Activated CD4-positive, alpha-beta T cell treated with anti-CD3 and anti-CD28 coated beads, Interleukin-2, amount 10 ng/mL, durations not matched to agents 24 days and 14 days (primary cell): ENCODE results near the gene ITGB6. TPM values are rescaled to one million over a fixed set of nuclear protein-coding genes. Genes with fewer than 3 reads are reported as not detected.

Source experiments
- DNase-seq: peaks from one replicate; pipeline ENCODE4 v3.0.0; 2022
- H3K27ac Mint-ChIP-seq: one replicate; pipeline ENCODE4 v1.8.0; 2022; ENCODE audit warnings: mild to moderate bottlenecking, mixed read lengths
- H3K27me3 Mint-ChIP-seq: one replicate; pipeline ENCODE4 v1.8.0; 2022; ENCODE audit warnings: mixed read lengths
- H3K36me3 Mint-ChIP-seq: one replicate; pipeline ENCODE4 v1.8.0; 2022; ENCODE audit warnings: low read depth, mild to moderate bottlenecking, mixed read lengths
- H3K4me1 Mint-ChIP-seq: one replicate; pipeline ENCODE4 v1.8.0; 2021; ENCODE audit warnings: mixed read lengths
- H3K4me3 Mint-ChIP-seq: one replicate; pipeline ENCODE4 v1.8.0; 2022; ENCODE audit warnings: mild to moderate bottlenecking, moderate library complexity, mixed read lengths
- H3K9me3 Mint-ChIP-seq: one replicate; pipeline ENCODE4 v1.8.0; 2021; ENCODE audit warnings: mixed read lengths
- intact Hi-C: fragments of 100-400 bp; cut with micrococcal nuclease; formaldehyde crosslinking; loops from one replicate; pipeline ENCODE4 v1.15.1; 2023
- total RNA-seq: library from RNA; stranded (reverse); gene quantifications from 2 replicates; pipeline ENCODE4 v1.2.3, GENCODE V29; 2022

The ITGB6 gene, protein sequence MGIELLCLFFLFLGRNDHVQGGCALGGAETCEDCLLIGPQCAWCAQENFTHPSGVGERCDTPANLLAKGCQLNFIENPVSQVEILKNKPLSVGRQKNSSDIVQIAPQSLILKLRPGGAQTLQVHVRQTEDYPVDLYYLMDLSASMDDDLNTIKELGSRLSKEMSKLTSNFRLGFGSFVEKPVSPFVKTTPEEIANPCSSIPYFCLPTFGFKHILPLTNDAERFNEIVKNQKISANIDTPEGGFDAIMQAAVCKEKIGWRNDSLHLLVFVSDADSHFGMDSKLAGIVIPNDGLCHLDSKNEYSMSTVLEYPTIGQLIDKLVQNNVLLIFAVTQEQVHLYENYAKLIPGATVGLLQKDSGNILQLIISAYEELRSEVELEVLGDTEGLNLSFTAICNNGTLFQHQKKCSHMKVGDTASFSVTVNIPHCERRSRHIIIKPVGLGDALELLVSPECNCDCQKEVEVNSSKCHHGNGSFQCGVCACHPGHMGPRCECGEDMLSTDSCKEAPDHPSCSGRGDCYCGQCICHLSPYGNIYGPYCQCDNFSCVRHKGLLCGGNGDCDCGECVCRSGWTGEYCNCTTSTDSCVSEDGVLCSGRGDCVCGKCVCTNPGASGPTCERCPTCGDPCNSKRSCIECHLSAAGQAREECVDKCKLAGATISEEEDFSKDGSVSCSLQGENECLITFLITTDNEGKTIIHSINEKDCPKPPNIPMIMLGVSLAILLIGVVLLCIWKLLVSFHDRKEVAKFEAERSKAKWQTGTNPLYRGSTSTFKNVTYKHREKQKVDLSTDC
- total RNA-seq, result not detected in 2 replicates

DNA sequence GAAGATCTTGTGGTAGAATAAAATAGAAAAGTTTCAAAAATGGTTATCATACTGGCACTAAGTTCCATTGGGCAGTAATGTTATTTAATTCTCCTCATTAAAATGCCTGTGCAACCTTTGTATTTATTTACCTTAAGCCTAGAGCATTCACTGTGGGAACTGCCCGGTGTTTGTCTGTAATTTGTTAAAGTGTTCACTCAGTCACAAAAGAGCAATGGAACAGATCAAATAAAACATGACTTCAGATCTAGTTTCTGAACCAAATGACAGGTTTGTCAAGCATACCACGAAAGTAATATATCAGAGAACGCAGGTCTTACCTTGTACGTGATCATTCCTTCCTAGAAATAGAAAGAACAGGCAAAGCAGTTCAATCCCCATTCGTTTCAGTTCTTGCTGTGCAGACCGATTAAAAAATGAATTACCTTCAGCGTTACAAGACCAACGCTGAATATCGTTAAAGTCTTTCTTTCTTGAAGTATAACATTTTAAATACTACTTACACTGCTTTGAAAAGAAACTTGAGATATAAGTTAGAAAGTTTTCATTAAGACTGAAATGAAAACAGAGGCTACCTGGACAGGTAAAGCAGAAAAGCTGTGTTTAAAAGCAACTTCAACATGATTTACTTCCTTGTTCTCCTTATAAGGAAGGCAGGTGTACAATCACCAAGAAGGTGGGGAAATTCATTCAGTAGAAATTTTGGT, at the start of gene ITGB6:
ITGB6 (minus strand) TSS at position 590 of the 707 bp plus-strand sequence; CDS start at position 381, 209 bp downstream.
- peaks cover 10% of the 10 kb centered on the region for H3K27me3 Mint-ChIP-seq
- no peak within 1 kb of the TSS for H3K4me3 Mint-ChIP-seq
- no peak for DNase-seq
- no peaks in the 10 kb centered on the region for H3K36me3 Mint-ChIP-seq
- intact Hi-C loops, result no loop called here
- H3K4me1 Mint-ChIP-seq, result peaks cover 6% of the 10 kb centered on the region
- H3K9me3 Mint-ChIP-seq, result no peaks in the 10 kb centered on the region
- H3K27ac Mint-ChIP-seq, result no peak within 1 kb of the TSS

DNA sequence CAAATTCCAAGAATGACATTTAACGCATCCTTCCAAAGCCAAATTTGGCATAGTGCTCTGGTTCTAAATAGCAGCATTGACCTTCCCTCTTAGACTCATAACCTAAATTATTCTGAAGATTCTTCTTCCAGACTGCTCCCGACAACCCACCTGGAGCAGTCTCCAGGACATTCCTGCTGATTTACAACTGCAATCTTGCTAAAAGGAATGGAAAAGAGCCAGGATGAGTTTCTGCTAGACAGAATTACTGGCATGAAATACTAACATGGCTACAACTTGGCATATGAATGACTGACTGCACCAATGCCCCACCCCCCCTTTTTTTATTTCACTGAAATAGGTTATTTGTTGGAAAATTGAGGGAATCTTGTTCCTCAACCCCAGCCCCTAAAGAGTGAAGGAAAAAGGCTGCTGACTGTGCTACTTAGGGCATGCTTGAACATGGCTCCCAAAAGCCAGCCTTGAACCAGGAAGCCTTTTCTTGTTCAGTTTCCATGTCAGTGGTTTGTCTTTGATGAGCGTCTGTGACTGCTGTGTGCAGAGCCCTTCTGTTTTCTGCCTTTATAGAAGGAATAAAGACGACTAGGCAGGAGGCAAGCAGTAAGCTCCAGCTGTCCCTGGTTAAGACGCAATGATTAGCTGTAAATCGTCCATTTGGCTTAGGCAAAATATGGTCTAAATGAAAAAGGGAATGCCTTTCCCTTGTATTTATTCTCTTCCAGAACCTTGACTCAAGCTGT, 47.4 kb upstream of the ITGB6 start:
- Mint-ChIP-seq H3K27me3 (peaks cover 2% of the 10 kb centered on the region), H3K36me3 (no peaks in the 10 kb centered on the region), H3K4me1 (no peaks in the 10 kb centered on the region), H3K4me3 (no peak overlapping the region), H3K27ac (no peak overlapping the region), H3K9me3 (no peaks in the 10 kb centered on the region)
- no peak for DNase-seq
- intact Hi-C loops, result no loop called here

DNA sequence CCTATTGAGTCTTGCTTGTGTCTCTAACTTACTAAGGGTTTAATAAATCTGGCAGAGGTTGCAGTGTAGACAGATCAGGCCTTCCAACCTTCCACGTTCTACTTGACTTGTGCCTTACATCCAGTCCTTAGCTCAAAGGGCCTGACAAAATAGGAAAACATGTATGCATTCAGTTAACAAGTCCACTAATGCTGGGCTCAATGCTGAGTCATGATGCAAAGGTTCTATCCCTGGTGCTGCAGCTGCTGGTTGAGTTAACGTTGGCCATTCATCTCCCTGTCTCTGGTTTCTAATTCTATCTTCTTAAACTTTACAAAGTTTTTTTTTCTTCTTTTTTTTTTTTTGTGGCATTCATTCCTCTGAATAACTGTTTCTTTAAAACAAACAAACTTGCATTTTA, 46.3 kb upstream of the ITGB6 start:
- DNase-seq, result no peak
- H3K36me3 Mint-ChIP-seq, result no peaks in the 10 kb centered on the region
- no peaks in the 10 kb centered on the region for H3K27me3 Mint-ChIP-seq
- no peak overlapping the region for H3K4me3 Mint-ChIP-seq
- no peak overlapping the region for H3K27ac Mint-ChIP-seq
- intact Hi-C loops, result no loop called here
- H3K4me1 Mint-ChIP-seq, result no peaks in the 10 kb centered on the region
- no peaks in the 10 kb centered on the region for H3K9me3 Mint-ChIP-seq

DNA sequence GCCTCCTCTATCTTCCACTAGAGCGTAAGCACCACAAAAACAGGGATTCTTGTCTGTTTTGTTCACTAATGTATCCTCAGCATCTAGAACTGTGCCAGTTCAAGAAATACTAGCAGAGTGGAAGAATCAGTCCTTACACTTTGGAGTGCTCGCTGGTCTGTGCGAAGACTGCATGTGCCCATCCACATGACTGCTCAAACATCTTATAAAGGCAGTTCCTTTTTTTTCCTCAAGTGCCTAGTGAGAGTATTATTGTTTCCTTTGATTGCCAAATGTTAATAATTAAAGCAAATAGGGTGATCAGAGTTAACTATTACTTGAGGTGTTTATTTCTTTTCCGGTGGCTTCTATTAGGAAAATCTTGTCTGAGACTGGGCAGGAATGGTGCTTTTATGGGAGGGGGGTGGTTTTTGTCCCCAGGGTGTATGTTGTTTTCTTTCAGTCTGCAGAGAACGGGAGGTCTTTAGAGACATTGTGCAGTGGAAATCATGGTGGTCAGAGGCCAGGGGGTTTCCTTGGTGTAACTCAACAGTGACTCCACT, 45.6 kb upstream of the ITGB6 start:
- no peak for DNase-seq
- Mint-ChIP-seq H3K4me3 (no peak overlapping the region), H3K27ac (no peak overlapping the region), H3K9me3 (no peaks in the 10 kb centered on the region), H3K27me3 (no peaks in the 10 kb centered on the region), H3K36me3 (no peaks in the 10 kb centered on the region), H3K4me1 (no peaks in the 10 kb centered on the region)
- intact Hi-C loops, result no loop called here

DNA sequence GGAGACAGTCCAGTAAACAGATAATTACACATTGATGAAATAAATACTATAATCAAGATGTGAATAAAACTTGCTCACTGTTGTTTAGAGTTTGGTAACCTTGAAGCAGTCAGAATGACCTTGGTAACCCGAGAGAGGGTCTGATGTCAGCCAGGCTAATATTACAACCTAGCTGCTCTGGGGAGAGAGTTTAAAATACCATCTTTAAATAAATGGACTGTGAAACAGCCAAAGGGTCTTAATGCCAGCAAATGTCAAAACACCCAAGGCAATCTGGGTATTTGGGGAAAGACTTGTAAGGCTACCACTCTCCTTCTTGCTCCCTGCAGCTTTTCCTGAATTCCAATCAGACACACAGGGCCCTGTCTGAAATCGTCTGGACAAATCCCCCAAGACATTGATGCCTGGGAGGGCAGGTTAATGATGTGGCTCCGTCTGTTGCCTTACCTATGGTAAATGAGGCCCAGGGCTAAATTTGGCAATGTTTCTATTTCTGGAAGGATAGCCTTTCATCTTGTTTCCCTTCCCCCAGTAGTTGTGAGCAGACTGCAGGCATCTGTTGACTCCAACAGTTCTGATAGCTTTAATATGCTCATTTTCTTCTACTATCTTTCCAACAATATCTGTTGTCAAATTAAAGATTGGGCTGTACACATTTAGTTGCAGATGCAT, 43.0 kb upstream of the ITGB6 start:
- H3K4me3 Mint-ChIP-seq, result no peak overlapping the region
- DNase-seq, result no peak
- H3K36me3 Mint-ChIP-seq, result no peaks in the 10 kb centered on the region
- peaks cover 4% of the 10 kb centered on the region for H3K27me3 Mint-ChIP-seq
- no peak overlapping the region for H3K27ac Mint-ChIP-seq
- intact Hi-C loops, result no loop called here
- H3K9me3 Mint-ChIP-seq, result no peaks in the 10 kb centered on the region
- no peaks in the 10 kb centered on the region for H3K4me1 Mint-ChIP-seq

DNA sequence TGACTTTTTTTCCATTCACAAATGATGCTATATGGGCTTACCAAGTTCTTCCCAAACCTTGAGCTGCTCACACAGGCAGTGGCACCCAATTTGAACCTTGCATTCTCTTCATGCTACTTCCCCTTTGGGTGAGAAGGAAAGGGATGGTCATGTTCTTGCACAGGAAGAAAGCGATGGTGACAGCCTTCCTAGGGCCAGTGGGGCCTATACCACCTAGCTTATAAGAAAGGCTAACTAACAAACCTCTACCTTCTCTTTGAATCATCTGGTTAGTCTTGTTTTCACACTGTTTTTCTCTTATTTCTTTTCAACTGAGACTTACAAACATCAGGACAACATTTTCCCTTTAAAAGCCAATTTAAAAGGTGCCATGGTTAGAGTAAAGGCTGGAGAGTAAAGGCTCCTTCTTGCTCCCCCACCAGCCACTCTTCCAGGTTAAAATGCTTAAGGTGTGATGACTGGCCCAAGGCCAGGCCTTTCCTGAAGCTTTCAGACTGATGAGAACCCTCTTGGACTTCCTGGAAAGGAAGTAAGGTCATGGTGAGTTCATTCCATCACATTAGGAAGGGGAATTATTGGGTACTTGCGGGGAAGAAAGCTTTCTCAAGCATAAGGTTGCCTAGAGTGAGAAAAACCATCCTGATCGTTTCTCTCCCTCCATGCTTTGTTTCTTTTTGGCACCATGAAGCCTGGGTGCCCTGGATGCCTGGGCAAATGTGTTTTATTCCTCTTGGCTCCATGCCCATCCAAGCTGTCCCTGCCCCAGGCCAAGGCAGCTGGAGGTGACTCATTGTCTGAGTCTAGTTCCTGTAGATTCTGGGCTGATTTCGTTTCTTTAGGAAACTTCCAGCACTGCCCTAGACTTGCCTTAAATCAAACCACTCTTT, 41.4 kb upstream of the ITGB6 start:
- Mint-ChIP-seq H3K4me1 (no peaks in the 10 kb centered on the region), H3K36me3 (no peaks in the 10 kb centered on the region), H3K27me3 (peaks cover 12% of the 10 kb centered on the region), H3K4me3 (no peak overlapping the region), H3K9me3 (peaks cover 3% of the 10 kb centered on the region), H3K27ac (no peak overlapping the region)
- intact Hi-C loops, result no loop called here
- no peak for DNase-seq

DNA sequence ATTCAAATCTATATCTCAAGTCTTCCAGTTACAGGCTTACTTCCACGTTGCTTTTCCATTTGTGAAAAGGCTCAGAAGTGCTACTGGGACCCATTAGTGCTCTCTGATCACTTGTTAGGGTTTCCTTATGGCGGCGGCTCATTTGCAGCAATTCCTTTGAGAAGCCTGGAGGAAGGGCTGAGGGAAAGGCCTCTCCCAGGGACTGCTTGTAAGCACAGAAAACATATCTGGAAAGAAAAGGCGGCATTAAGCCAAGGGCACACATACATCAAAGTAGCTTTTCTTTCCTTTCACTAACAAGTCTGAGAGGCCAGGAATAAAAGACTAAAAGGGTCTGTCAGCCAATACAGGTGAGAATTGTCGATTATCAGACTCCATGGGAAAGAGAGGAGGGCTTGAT, 39.4 kb upstream of the ITGB6 start:
- no peaks in the 10 kb centered on the region for H3K36me3 Mint-ChIP-seq
- peaks cover 3% of the 10 kb centered on the region for H3K9me3 Mint-ChIP-seq
- no peak overlapping the region for H3K4me3 Mint-ChIP-seq
- intact Hi-C loops, result no loop called here
- DNase-seq, result no peak
- peaks cover 12% of the 10 kb centered on the region for H3K27me3 Mint-ChIP-seq
- no peaks in the 10 kb centered on the region for H3K4me1 Mint-ChIP-seq
- no peak overlapping the region for H3K27ac Mint-ChIP-seq

DNA sequence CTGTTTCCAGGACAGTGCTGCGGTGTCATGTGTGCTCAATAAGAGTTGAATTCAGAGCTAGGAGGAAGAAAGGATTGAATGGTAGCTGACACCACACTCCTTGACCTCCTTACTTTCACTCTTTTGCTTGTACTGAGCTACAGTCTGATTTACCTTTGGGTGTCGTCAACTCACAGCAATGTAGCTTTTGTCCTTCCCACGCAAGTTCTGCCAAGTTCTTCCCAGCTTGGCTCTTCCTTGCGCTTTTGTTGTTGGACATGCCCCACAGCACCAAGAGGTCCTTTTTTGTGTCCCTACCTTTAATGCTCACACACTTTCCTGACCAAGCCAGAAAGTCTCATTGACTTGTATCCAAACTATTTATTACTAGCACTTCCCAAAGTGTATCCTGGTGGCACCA, 38.3 kb upstream of the ITGB6 start:
- peaks cover 15% of the 10 kb centered on the region for H3K27me3 Mint-ChIP-seq
- H3K9me3 Mint-ChIP-seq, result peaks cover 7% of the 10 kb centered on the region
- no peaks in the 10 kb centered on the region for H3K4me1 Mint-ChIP-seq
- no peak overlapping the region for H3K4me3 Mint-ChIP-seq
- no peaks in the 10 kb centered on the region for H3K36me3 Mint-ChIP-seq
- no peak overlapping the region for H3K27ac Mint-ChIP-seq
- DNase-seq, result no peak
- intact Hi-C loops, result no loop called here

DNA sequence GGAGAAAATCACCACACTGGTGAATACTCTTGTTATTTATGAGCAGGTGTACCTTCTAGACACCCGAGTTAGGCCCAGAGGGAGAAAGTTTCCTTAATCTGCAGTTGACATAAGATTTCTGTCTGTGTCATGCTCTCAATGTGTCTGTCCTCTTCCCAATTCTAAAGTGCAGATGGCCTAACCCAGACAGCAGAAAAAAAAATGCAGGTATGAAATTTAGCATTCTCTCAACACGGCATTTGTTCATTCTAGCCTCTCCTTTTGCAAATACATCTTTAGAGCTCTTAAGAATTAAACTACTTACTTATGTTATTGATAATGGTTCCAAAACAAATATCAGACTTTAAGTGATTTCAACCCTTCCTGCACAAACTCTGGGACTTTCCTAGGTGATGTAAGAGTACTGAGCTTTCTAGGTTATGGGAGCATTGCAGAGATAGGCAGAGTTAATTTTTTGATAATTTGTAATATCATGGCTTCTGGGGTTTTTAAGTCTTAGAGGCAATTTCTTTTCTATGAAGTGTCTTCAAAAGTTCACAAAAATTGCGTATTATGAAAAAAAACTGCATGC, 32.9 kb upstream of the ITGB6 start:
- DNase-seq, result no peak
- H3K36me3 Mint-ChIP-seq, result no peaks in the 10 kb centered on the region
- peaks cover 11% of the 10 kb centered on the region for H3K27me3 Mint-ChIP-seq
- peaks cover 8% of the 10 kb centered on the region for H3K9me3 Mint-ChIP-seq
- no peak overlapping the region for H3K4me3 Mint-ChIP-seq
- no peak overlapping the region for H3K27ac Mint-ChIP-seq
- H3K4me1 Mint-ChIP-seq, result no peaks in the 10 kb centered on the region
- intact Hi-C loops, result no loop called here

DNA sequence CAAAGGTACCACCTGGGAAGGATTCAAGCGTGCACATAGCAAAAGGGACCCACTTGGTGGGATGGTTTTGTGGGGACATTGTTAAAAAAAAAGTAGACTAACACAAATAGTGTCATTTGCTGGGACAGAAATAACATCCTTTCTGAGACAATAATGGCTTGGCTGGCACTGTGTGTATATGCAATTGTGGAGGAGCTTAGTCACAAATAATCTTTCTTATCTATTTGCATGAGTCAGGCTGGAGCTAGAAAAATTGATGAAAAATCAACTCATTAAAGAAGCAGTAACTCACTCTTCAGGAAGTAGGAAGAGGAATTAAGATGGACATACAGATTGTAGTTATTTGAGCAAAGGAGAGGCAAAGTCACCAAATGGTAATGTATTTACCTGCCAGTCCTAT, 29.5 kb upstream of the ITGB6 start:
- Mint-ChIP-seq H3K4me1 (peaks cover 6% of the 10 kb centered on the region), H3K9me3 (peaks cover 4% of the 10 kb centered on the region), H3K27me3 (peaks cover 8% of the 10 kb centered on the region), H3K27ac (no peak overlapping the region), H3K4me3 (no peak overlapping the region), H3K36me3 (no peaks in the 10 kb centered on the region)
- intact Hi-C loops, result loop anchor here (10.0 kb wide), 1 partner anchor 935 kb away; the partner anchor contains the start of gene TANK
- no peak for DNase-seq

DNA sequence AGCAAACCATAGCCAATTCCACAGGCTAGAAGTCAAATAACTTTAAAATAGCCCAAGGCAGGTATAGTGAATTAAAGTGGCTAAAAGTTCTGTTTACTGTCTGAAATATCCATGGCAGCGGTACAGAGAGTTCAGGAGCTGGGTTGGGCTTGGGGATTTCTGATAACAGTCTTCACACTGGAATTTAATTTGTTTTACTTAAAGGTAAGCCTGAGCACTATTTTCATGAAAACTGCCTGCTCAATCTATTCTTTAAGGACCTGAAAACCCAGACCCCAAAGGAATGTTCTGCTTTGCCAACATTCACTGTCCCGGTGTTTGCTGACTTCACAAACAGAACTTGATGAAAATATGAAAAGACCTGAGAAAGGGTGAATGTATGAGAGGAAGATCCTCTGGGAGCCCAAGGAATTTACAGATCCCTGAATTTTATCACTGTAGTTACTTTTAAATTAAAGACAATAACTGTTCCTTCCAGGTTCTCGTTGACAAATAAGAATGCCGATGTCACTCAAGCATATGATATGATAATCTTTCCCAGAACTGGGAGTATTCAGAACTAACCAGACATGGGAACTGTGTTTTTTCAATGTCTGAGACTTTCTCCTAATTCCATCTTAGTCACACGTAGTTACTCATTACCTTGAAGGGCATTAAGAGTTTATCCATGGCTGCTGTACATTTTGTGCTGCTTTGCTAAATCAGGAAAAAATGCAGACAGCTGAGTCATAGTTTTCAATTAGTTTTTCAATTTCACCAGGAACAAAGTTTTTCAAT, 28.3 kb upstream of the ITGB6 start:
- intact Hi-C loops, result loop anchor here (10.0 kb wide), 1 partner anchor 936 kb away; the partner anchor contains the start of gene TANK
- Mint-ChIP-seq H3K4me3 (no peak overlapping the region), H3K27me3 (peaks cover 4% of the 10 kb centered on the region), H3K27ac (no peak overlapping the region), H3K9me3 (peaks cover under 1% of the 10 kb centered on the region), H3K4me1 (peaks cover 17% of the 10 kb centered on the region), H3K36me3 (no peaks in the 10 kb centered on the region)
- DNase-seq, result no peak
